SU-DHL-6 (cell line): ENCODE measurements around the gene C10orf53.

Experiments
- CTCF ChIP-seq: fragments of 200-600 bp; sonication (generic); IDR thresholded peaks from one replicate; pipeline ENCODE4 v1.5.1; 2017; ENCODE audit warnings: antibody characterized with exemption, mild to moderate bottlenecking, low read length, moderate library complexity; ENCODE audit not compliant: insufficient read depth, poor library complexity, severe bottlenecking
- EZH2phosphoT487 ChIP-seq: fragments of 200-600 bp; sonication (generic), shearing (Covaris generic); conservative IDR thresholded peaks from 2 replicates; pipeline ENCODE4 v1.6.1; 2018; ENCODE audit warnings: mild to moderate bottlenecking, antibody characterized with exemption, low read length, moderate library complexity, mixed read lengths

DNA sequence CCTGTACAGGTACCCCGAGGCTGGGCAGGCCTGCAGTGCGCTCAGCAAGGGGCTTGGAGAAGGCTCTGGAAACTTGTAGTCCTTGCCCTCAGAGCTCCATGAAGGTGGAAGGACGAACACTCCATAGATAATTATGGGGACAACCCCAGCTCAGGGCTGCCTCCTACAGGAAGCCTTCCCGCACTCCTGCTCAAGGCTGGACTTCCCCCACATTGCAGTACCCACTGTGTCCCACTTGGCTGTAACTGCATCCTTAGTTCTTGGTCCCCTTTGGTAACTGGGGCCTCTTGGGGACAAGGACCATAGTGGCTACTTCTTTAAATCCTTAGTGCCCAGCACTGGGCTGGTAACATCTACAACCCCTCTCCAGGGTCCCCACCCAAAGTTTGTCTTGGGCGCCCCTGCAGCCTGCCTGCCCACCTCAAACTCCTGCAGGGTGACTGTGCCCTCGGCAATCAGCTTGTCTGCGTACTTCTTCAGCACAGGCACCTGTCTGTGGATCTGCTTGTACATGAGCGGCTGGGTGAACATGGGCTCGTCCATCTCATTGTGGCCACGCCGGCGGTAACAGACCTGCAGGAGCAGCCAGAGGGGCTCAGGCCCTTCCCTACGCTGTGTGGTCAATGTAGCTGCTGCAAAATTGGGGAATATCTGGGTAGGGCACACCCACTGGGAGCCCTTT lies 65.6 kb downstream of the C10orf53 start:
- TF ChIP-seq CTCF: no peak
- no peak for TF ChIP-seq EZH2phosphoT487
